Caco-2 (cell line): ENCODE measurements around the gene LYST. TPM values are rescaled to one million over a fixed set of nuclear protein-coding genes. Genes with fewer than 3 reads are reported as not detected.

Experiments used
- BruUV-seq: library from RNA; stranded (reverse); fragments of 400-500 nt; replicated peaks from 2 replicates; lab custom pipeline; 2021; lab: Mats Ljungman, UMichigan
- CTCF ChIA-PET: fragments of 300-600 bp; sonication (Branson Sonifier 250); formaldehyde crosslinking; loops from one replicate; lab custom pipeline; 2022; ENCODE audit warnings: antibody characterized with exemption; lab: Charles Lee
- POLR2A ChIA-PET: fragments of 300-600 bp; sonication (Branson Sonifier 250); formaldehyde crosslinking; loops from one replicate; lab custom pipeline; 2022; ENCODE audit warnings: antibody characterized with exemption; lab: Charles Lee
- DNase-seq, 2 experiments: peaks; one replicate each; pipeline versions ENCODE4 v3.0.0 to v3.0.0-alpha.2; 2020 to 2022
- H3K27me3 ChIP-seq: replicated peaks from 2 replicates; pipeline ENCODE4 v1.6.0; 2011; ENCODE audit warnings: low read length; ENCODE audit not compliant: control insufficient read depth, insufficient read depth
- H3K36me3 ChIP-seq: 2 replicates; pipeline ENCODE4 v1.5.1; 2011; ENCODE audit warnings: low read length; ENCODE audit not compliant: control insufficient read depth, insufficient read depth
- H3K4me1 ChIP-seq: fragments of 250-450 bp; sonication (Bioruptor Pico); 2 replicates; pipeline ENCODE4 v1.5.1; 2020; ENCODE audit warnings: mild to moderate bottlenecking
- H3K4me3 ChIP-seq: 2 replicates; pipeline ENCODE4 v1.5.1; 2011; ENCODE audit warnings: low read depth, mild to moderate bottlenecking, control low read depth, low read length
- H3K9me3 ChIP-seq: fragments of 250-450 bp; sonication (Bioruptor Pico); 2 replicates; pipeline ENCODE4 v1.5.1; 2020; ENCODE audit warnings: mild to moderate bottlenecking, moderate library complexity
- H3K27ac Mint-ChIP-seq: one replicate; pipeline ENCODE4 v1.8.0; 2022; ENCODE audit warnings: mixed read lengths; ENCODE audit not compliant: unreplicated experiment
- H3K27me3 Mint-ChIP-seq: one replicate; pipeline ENCODE4 v1.8.0; 2022; ENCODE audit warnings: mixed read lengths; ENCODE audit not compliant: insufficient read depth, unreplicated experiment
- H3K36me3 Mint-ChIP-seq: one replicate; pipeline ENCODE4 v1.8.0; 2022; ENCODE audit warnings: mild to moderate bottlenecking, mixed read lengths; ENCODE audit not compliant: insufficient read depth, unreplicated experiment
- H3K4me1 Mint-ChIP-seq: one replicate; pipeline ENCODE4 v1.8.0; 2022; ENCODE audit warnings: low read depth, mixed read lengths; ENCODE audit not compliant: unreplicated experiment
- H3K4me3 Mint-ChIP-seq: one replicate; pipeline ENCODE4 v1.8.0; 2022; ENCODE audit warnings: mild to moderate bottlenecking, moderate library complexity, mixed read lengths; ENCODE audit not compliant: unreplicated experiment
- H3K9me3 Mint-ChIP-seq: one replicate; pipeline ENCODE4 v1.8.0; 2022; ENCODE audit warnings: mixed read lengths; ENCODE audit not compliant: unreplicated experiment
- intact Hi-C: fragments of 100-400 bp; cut with micrococcal nuclease; formaldehyde crosslinking; loops from one replicate; pipeline ENCODE4 v1.10.0; 2022; ENCODE audit not compliant: unreplicated experiment
- total RNA-seq: library from RNA; stranded (reverse); gene quantifications from 2 replicates; pipeline ENCODE4 v1.2.3, GENCODE V29; 2022
- TF ChIP-seq, protein P1 (sequence below), 2 experiments: fragments of 200-600 bp in 1 of 2; IDR thresholded peaks; 1 replicate in 1 of 2; 2 replicates in 1 of 2; pipeline versions ENCODE4 v1.5.1 to v1.8.0; 2011 to 2022; ENCODE audit warnings: antibody characterized with exemption in 1 of 2, control low read depth in 1 of 2, inconsistent platforms in 1 of 2, low read depth in 1 of 2, low read length in 1 of 2, mild to moderate bottlenecking in 1 of 2, moderate library complexity in 1 of 2; ENCODE audit not compliant: insufficient read depth in 1 of 2, severe bottlenecking in 1 of 2, unreplicated experiment in 1 of 2

LYST gene
- total RNA-seq, 1 experiment from 2014 or later: 5.6 TPM

DNA sequence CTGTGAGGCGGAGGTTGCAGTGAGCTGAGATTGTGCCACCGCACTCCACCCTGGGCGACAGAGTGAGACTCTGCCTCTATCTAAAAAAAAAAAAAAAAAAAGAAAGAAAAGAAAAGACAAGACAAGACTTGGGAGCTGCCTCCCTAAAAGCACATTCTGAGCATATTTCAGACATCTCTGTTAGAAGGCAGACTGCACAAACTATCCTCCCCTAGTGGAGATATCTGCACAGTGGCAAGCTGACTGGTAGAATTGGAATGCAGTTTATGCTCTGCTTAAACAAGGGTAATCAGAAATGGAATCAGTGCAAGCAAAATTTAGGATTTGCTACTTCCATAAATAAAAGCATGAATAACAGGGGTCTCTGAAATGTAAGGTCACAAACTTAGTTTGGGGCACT is 248.9 kb downstream of the LYST start:
- Mint-ChIP-seq H3K4me3 (no peak overlapping the region), H3K36me3 (peaks cover 1% of the 10 kb centered on the region), H3K9me3 (no peaks in the 10 kb centered on the region), H3K27me3 (no peaks in the 10 kb centered on the region), H3K27ac (no peak overlapping the region), H3K4me1 (peaks cover 9% of the 10 kb centered on the region)
- intact Hi-C loops: no loop called here
- no TSS peak for BruUV-seq
- Histone ChIP-seq H3K4me1 (peaks cover 14% of the 10 kb centered on the region), H3K9me3 (no peaks in the 10 kb centered on the region), H3K36me3 (no peaks in the 10 kb centered on the region), H3K27me3 (no peaks in the 10 kb centered on the region), H3K4me3 (no peak overlapping the region)
- DNase-seq: peak in 1 of 2 experiments; percentile 23
- TF ChIP-seq, protein P1, sequence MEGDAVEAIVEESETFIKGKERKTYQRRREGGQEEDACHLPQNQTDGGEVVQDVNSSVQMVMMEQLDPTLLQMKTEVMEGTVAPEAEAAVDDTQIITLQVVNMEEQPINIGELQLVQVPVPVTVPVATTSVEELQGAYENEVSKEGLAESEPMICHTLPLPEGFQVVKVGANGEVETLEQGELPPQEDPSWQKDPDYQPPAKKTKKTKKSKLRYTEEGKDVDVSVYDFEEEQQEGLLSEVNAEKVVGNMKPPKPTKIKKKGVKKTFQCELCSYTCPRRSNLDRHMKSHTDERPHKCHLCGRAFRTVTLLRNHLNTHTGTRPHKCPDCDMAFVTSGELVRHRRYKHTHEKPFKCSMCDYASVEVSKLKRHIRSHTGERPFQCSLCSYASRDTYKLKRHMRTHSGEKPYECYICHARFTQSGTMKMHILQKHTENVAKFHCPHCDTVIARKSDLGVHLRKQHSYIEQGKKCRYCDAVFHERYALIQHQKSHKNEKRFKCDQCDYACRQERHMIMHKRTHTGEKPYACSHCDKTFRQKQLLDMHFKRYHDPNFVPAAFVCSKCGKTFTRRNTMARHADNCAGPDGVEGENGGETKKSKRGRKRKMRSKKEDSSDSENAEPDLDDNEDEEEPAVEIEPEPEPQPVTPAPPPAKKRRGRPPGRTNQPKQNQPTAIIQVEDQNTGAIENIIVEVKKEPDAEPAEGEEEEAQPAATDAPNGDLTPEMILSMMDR (IDR thresholded peaks at IDR 0.05; ENCODE audit: insufficient read depth in 1 of 2, low read depth in 1 of 2, low read length in 1 of 2, severe bottlenecking in 1 of 2, unreplicated experiment in 1 of 2): peak; percentile 28 to 51
- ChIA-PET POLR2A (no interaction called here), CTCF (interaction anchor here (1.1 kb wide), 1 partner anchor 104 kb away, joined by 5 read pairs; no protein-coding TSS in a partner anchor)

DNA sequence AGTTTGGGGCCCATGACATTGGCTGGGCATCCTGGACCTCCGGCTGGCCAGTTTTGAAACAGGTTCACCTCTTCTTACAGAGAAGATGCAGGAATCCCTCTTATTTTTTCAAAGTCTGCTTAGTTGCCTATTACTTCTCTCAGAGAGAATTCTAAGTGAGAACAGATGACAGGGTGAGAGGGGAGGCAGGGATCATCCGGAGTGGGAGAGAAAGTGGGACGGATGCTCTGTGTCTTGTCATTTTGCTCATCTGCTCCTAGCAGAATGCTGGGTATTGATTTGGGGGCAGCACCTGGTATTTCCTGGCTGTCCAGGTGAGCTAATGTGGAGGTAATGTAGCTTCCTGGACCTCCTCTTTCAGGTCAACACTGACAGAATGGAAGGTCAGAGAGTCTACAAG is 249.6 kb downstream of the LYST start:
- H3K27ac Mint-ChIP-seq: no peak overlapping the region

DNA sequence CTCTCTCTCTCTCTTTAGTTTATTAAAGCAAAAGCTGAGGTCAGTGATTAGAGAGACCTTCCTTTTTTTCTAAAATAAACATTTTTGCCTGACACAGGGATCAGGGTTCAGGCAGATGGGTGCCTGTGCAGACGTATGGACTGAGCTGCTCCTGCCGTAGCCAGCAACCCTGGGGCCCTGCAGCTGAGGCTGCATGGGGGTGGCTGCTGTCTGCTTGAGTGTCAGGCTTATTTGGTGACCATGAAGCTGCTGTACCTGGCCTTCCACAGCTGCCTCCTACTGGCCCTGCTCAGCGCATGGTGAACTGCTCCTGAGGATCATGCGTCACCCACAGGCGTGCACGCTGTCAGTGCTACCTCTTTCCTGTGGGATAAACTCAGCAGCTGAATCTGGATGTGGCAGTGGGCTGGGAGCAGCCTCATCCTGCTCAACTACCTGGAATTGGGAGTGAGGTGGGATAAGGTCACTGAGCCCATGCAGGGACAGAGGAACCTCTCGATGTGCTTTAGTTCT is 252.2 kb downstream of the LYST start:
- Mint-ChIP-seq H3K4me1 (peaks cover 8% of the 10 kb centered on the region), H3K27me3 (no peaks in the 10 kb centered on the region), H3K27ac (no peak overlapping the region), H3K4me3 (no peak overlapping the region), H3K36me3 (no peaks in the 10 kb centered on the region), H3K9me3 (no peaks in the 10 kb centered on the region)
- Histone ChIP-seq H3K9me3 (no peaks in the 10 kb centered on the region), H3K4me1 (peaks cover 7% of the 10 kb centered on the region), H3K36me3 (no peaks in the 10 kb centered on the region), H3K4me3 (no peak overlapping the region), H3K27me3 (no peaks in the 10 kb centered on the region)
- intact Hi-C loops: no loop called here
- TF ChIP-seq, protein P1 (IDR thresholded peaks at IDR 0.05; ENCODE audit: insufficient read depth in 1 of 2, low read depth in 1 of 2, low read length in 1 of 2, severe bottlenecking in 1 of 2, unreplicated experiment in 1 of 2): peak in 1 of 2 experiments; percentile 9
- ChIA-PET CTCF (interaction anchor here (1.0 kb wide), 1 partner anchor 16 kb away, joined by 3 read pairs; no protein-coding TSS in a partner anchor), POLR2A (no interaction called here)
- no TSS peak for BruUV-seq
- DNase-seq: no peak

More for the DNA sequence above, 249.6 kb downstream of the LYST start:
- intact Hi-C loops: no loop called here
- peaks cover 7% of the 10 kb centered on the region for H3K4me1 ChIP-seq
- no peaks in the 10 kb centered on the region for H3K27me3 ChIP-seq
- no peak for DNase-seq
- ChIA-PET POLR2A (no interaction called here), CTCF (no interaction called here)
- H3K36me3 ChIP-seq: no peaks in the 10 kb centered on the region
- peaks cover 8% of the 10 kb centered on the region for H3K4me1 Mint-ChIP-seq
- H3K27me3 Mint-ChIP-seq: no peaks in the 10 kb centered on the region
- TF ChIP-seq, protein P1 (IDR thresholded peaks at IDR 0.05; ENCODE audit: insufficient read depth in 1 of 2, low read depth in 1 of 2, low read length in 1 of 2, severe bottlenecking in 1 of 2, unreplicated experiment in 1 of 2): no peak
- no peaks in the 10 kb centered on the region for H3K9me3 Mint-ChIP-seq
- H3K4me3 ChIP-seq: no peak overlapping the region
- no peaks in the 10 kb centered on the region for H3K9me3 ChIP-seq
- no TSS peak for BruUV-seq
- H3K4me3 Mint-ChIP-seq: no peak overlapping the region
- H3K36me3 Mint-ChIP-seq: no peaks in the 10 kb centered on the region
